HEK293 (cell line): Measurements from ENCODE around the gene CAMK2D.

Experiments used
- GLI2 ChIP-seq: fragments of 450-650 bp; formaldehyde crosslinking; IDR thresholded peaks from 2 replicates; pipeline ENCODE4; 2017; ENCODE audit warnings: missing biosample characterization, missing genetic modification characterization, low read depth, borderline replicate concordance
- HOXA7 ChIP-seq: sonication (generic); formaldehyde crosslinking; IDR thresholded peaks from 2 replicates; pipeline ENCODE4 v1.8.1; 2022; ENCODE audit warnings: missing genetic modification reagents, borderline replicate concordance
- SALL2 ChIP-seq: fragments of 450-650 bp; formaldehyde crosslinking; IDR thresholded peaks from 2 replicates; pipeline ENCODE4 v1.5.0; 2017; ENCODE audit warnings: missing biosample characterization, mild to moderate bottlenecking, missing genetic modification characterization, borderline replicate concordance
- ZNF16 ChIP-seq: fragments of 450-650 bp; formaldehyde crosslinking; IDR thresholded peaks from 2 replicates; pipeline ENCODE4 v1.5.1; 2016; ENCODE audit warnings: low read depth, missing biosample characterization, missing genetic modification characterization
- ZNF791 ChIP-seq: fragments of 450-650 bp; formaldehyde crosslinking; IDR thresholded peaks from 2 replicates; pipeline ENCODE4 v1.5.1; 2016; ENCODE audit warnings: missing biosample characterization, missing genetic modification characterization
- TF ChIP-seq, protein P1 (sequence below): fragments of 450-650 bp; formaldehyde crosslinking; IDR thresholded peaks from 2 replicates; pipeline ENCODE4 v1.5.1; 2016; ENCODE audit warnings: missing biosample characterization, missing genetic modification characterization
- TF ChIP-seq, protein P2 (sequence below): fragments of 450-650 bp; formaldehyde crosslinking; IDR thresholded peaks from 2 replicates; pipeline ENCODE4 v1.5.1; 2016; ENCODE audit warnings: missing biosample characterization, missing genetic modification characterization
- TF ChIP-seq, protein P3 (sequence below): fragments of 450-650 bp; formaldehyde crosslinking; IDR thresholded peaks from 2 replicates; pipeline ENCODE4 v1.5.1; 2016; ENCODE audit warnings: missing biosample characterization, missing genetic modification characterization
- TF ChIP-seq, protein P4 (sequence below): fragments of 450-650 bp; formaldehyde crosslinking; IDR thresholded peaks from 2 replicates; pipeline ENCODE4 v1.5.1; 2017; ENCODE audit warnings: missing biosample characterization, missing genetic modification characterization
- TF ChIP-seq, protein P5 (sequence below): fragments of 450-650 bp; formaldehyde crosslinking; IDR thresholded peaks from 2 replicates; pipeline ENCODE4 v1.5.1; 2017; ENCODE audit warnings: missing biosample characterization, missing genetic modification characterization

DNA sequence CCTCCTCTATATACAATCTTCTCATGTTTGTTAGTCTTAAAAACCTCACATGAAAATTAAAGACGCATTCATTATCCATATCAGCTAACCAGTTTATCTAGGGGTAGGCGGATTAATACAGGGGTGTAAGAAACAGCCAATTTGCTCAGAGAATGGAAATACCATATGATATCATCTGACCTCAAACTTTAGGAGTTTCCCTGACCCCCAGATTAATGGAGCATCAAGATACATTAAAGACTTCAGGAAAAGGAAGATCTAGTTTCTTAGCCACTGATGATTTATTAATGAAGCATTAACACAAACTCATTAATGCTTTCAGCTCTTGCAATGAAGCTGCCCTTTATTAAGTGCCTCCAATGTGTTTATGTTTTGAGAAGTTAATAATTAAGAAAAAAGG is 67.5 kb downstream of the CAMK2D start:
- TF ChIP-seq, protein P1, sequence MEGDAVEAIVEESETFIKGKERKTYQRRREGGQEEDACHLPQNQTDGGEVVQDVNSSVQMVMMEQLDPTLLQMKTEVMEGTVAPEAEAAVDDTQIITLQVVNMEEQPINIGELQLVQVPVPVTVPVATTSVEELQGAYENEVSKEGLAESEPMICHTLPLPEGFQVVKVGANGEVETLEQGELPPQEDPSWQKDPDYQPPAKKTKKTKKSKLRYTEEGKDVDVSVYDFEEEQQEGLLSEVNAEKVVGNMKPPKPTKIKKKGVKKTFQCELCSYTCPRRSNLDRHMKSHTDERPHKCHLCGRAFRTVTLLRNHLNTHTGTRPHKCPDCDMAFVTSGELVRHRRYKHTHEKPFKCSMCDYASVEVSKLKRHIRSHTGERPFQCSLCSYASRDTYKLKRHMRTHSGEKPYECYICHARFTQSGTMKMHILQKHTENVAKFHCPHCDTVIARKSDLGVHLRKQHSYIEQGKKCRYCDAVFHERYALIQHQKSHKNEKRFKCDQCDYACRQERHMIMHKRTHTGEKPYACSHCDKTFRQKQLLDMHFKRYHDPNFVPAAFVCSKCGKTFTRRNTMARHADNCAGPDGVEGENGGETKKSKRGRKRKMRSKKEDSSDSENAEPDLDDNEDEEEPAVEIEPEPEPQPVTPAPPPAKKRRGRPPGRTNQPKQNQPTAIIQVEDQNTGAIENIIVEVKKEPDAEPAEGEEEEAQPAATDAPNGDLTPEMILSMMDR (tag by site-specific recombination) = no peak
- TF ChIP-seq, protein P2, sequence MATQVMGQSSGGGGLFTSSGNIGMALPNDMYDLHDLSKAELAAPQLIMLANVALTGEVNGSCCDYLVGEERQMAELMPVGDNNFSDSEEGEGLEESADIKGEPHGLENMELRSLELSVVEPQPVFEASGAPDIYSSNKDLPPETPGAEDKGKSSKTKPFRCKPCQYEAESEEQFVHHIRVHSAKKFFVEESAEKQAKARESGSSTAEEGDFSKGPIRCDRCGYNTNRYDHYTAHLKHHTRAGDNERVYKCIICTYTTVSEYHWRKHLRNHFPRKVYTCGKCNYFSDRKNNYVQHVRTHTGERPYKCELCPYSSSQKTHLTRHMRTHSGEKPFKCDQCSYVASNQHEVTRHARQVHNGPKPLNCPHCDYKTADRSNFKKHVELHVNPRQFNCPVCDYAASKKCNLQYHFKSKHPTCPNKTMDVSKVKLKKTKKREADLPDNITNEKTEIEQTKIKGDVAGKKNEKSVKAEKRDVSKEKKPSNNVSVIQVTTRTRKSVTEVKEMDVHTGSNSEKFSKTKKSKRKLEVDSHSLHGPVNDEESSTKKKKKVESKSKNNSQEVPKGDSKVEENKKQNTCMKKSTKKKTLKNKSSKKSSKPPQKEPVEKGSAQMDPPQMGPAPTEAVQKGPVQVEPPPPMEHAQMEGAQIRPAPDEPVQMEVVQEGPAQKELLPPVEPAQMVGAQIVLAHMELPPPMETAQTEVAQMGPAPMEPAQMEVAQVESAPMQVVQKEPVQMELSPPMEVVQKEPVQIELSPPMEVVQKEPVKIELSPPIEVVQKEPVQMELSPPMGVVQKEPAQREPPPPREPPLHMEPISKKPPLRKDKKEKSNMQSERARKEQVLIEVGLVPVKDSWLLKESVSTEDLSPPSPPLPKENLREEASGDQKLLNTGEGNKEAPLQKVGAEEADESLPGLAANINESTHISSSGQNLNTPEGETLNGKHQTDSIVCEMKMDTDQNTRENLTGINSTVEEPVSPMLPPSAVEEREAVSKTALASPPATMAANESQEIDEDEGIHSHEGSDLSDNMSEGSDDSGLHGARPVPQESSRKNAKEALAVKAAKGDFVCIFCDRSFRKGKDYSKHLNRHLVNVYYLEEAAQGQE (tag by site-specific recombination) = no peak
- no peak for TF ChIP-seq ZNF16 (tag by site-specific recombination)
- TF ChIP-seq HOXA7 = no peak
- TF ChIP-seq, protein P3, sequence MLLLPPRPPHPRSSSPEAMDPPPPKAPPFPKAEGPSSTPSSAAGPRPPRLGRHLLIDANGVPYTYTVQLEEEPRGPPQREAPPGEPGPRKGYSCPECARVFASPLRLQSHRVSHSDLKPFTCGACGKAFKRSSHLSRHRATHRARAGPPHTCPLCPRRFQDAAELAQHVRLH (tag by site-specific recombination) = no peak
- TF ChIP-seq, protein P4, sequence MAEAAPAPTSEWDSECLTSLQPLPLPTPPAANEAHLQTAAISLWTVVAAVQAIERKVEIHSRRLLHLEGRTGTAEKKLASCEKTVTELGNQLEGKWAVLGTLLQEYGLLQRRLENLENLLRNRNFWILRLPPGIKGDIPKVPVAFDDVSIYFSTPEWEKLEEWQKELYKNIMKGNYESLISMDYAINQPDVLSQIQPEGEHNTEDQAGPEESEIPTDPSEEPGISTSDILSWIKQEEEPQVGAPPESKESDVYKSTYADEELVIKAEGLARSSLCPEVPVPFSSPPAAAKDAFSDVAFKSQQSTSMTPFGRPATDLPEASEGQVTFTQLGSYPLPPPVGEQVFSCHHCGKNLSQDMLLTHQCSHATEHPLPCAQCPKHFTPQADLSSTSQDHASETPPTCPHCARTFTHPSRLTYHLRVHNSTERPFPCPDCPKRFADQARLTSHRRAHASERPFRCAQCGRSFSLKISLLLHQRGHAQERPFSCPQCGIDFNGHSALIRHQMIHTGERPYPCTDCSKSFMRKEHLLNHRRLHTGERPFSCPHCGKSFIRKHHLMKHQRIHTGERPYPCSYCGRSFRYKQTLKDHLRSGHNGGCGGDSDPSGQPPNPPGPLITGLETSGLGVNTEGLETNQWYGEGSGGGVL (tag by site-specific recombination) = no peak
- no peak for TF ChIP-seq SALL2 (tag by site-specific recombination)
- no peak for TF ChIP-seq ZNF791 (tag by site-specific recombination)
- no peak for TF ChIP-seq GLI2 (tag by site-specific recombination)
- TF ChIP-seq, protein P5, sequence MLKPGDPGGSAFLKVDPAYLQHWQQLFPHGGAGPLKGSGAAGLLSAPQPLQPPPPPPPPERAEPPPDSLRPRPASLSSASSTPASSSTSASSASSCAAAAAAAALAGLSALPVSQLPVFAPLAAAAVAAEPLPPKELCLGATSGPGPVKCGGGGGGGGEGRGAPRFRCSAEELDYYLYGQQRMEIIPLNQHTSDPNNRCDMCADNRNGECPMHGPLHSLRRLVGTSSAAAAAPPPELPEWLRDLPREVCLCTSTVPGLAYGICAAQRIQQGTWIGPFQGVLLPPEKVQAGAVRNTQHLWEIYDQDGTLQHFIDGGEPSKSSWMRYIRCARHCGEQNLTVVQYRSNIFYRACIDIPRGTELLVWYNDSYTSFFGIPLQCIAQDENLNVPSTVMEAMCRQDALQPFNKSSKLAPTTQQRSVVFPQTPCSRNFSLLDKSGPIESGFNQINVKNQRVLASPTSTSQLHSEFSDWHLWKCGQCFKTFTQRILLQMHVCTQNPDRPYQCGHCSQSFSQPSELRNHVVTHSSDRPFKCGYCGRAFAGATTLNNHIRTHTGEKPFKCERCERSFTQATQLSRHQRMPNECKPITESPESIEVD (tag by site-specific recombination) = 0 out of 2 replicates have a peak, but pooled peaks have one; percentile 24
